Left colon (tissue), 2 donors: ENCODE results near the gene CYB5R4. TPM values are rescaled to one million over a fixed set of nuclear protein-coding genes. Genes with fewer than 3 reads are reported as not detected.

Source experiments
- ATAC-seq: fragments of 200-7000 bp; cut with Tn5 transposase; one replicate; pipeline ENCODE4 v1.9.1; 2020; ENCODE audit warnings: mild to moderate bottlenecking, moderate library complexity
- DNase-seq, 2 donors: peaks; one replicate each; pipeline ENCODE4 v3.0.0-alpha.2; 2020
- intact Hi-C, 2 donors: fragments of 100-400 bp; cut with DNase I in 1 of 2; cut with micrococcal nuclease in 1 of 2; formaldehyde crosslinking; loops; one replicate each; pipeline versions ENCODE4 v1.11.2 to v1.14.0; 2022; cut with DNase I, micrococcal nuclease
- total RNA-seq, 2 donors: library from RNA; stranded (reverse); fragmentation: NEBNext Ultra II Directional; extraction: Animal tissue kit (Norgen Biotek cat#: 25700); gene quantifications; one replicate each; pipeline ENCODE4 v1.2.1, GENCODE V29; 2021
- donor health status: DM: no; HTN: no; CAD: no.
- donor health status: DM: yes; HTN: yes; CAD: no.

Gene CYB5R4
- total RNA-seq, 2 donors from 2014 or later = 30.5 to 31.9 TPM

GRCh38 chr6:83860359-83860755, 868 bp downstream of the CYB5R4 start:
- DNase-seq (no peak), ATAC-seq (no peak)
- intact Hi-C loops = no loop called here

- ATAC-seq = no peak
- DNase-seq = no peak
- intact Hi-C loops = no loop called here
Measured at GRCh38 chr6:83860782-83861495, 1.4 kb downstream of the CYB5R4 start.

GRCh38 chr6:83862776-83863471, 3.4 kb downstream of the CYB5R4 start:
- ATAC-seq (no peak), DNase-seq (no peak)
- intact Hi-C loops = no loop called here

GRCh38 chr6:83867043-83867442, 7.6 kb downstream of the CYB5R4 start:
- DNase-seq (no peak), ATAC-seq (no peak)
- intact Hi-C loops = no loop called here

- intact Hi-C loops = no loop called here
- ATAC-seq = peak; percentile 73
- peak; percentile 28 to 41 for DNase-seq
Measured at GRCh38 chr6:83867527-83868161, 8.2 kb downstream of the CYB5R4 start.

GRCh38 chr6:83868639-83869038, 9.2 kb downstream of the CYB5R4 start:
- DNase-seq (no peak), ATAC-seq (no peak)
- intact Hi-C loops = no loop called here

GRCh38 chr6:83870649-83871048, 11.2 kb downstream of the CYB5R4 start:
- DNase-seq = no peak
- intact Hi-C loops = no loop called here
- no peak for ATAC-seq

GRCh38 chr6:83872386-83873118, 13.1 kb downstream of the CYB5R4 start:
- intact Hi-C loops = no loop called here
- ATAC-seq (no peak), DNase-seq (no peak)

GRCh38 chr6:83873869-83874268, 14.4 kb downstream of the CYB5R4 start:
- ATAC-seq = no peak
- intact Hi-C loops = no loop called here
- DNase-seq = no peak

- no peak for DNase-seq
- no peak for ATAC-seq
- intact Hi-C loops = no loop called here
Measured at GRCh38 chr6:83875843-83876242, 16.4 kb downstream of the CYB5R4 start.

- ATAC-seq = peak; percentile 73
- intact Hi-C loops = no loop called here
- DNase-seq = no peak
Measured at GRCh38 chr6:83878902-83879644, 19.6 kb downstream of the CYB5R4 start.

- intact Hi-C loops = loop anchor here in 1 of 2 donors (5.0 kb wide), 1 partner anchor 343 kb away; no protein-coding TSS in a partner anchor
Measured at GRCh38 chr6:83879746-83880145, 20.3 kb downstream of the CYB5R4 start.

GRCh38 chr6:83883240-83883639, 23.8 kb downstream of the CYB5R4 start:
- intact Hi-C loops = loop anchor here in 1 of 2 donors (5.0 kb wide), 1 partner anchor 339 kb away; no protein-coding TSS in a partner anchor
- ATAC-seq = no peak
- DNase-seq = no peak

More at GRCh38 chr6:83879746-83880145, 20.3 kb downstream of the CYB5R4 start:
- DNase-seq (no peak), ATAC-seq (no peak)

- ATAC-seq (peak; percentile 87), DNase-seq (no peak)
- intact Hi-C loops = loop anchor here in 1 of 2 donors (5.0 kb wide), 1 partner anchor 338 kb away; no protein-coding TSS in a partner anchor
Measured at GRCh38 chr6:83884523-83884922, 25.0 kb downstream of the CYB5R4 start.

GRCh38 chr6:83885984-83886383, 26.5 kb downstream of the CYB5R4 start:
- ATAC-seq = no peak
- DNase-seq = no peak
- intact Hi-C loops = no loop called here

GRCh38 chr6:83889621-83890020, 30.1 kb downstream of the CYB5R4 start:
- no peak for DNase-seq
- intact Hi-C loops = no loop called here
- no peak for ATAC-seq

GRCh38 chr6:83890520-83890919, 31.0 kb downstream of the CYB5R4 start:
- intact Hi-C loops = no loop called here
- DNase-seq (no peak), ATAC-seq (no peak)

- no peak for ATAC-seq
- no peak for DNase-seq
- intact Hi-C loops = no loop called here
Measured at GRCh38 chr6:83891586-83891985, 32.1 kb downstream of the CYB5R4 start.

- intact Hi-C loops = no loop called here
- no peak for DNase-seq
- peak; percentile 31 for ATAC-seq
Measured at GRCh38 chr6:83893024-83893423, 33.5 kb downstream of the CYB5R4 start.
